Skeletal muscle satellite cell (primary cell): ENCODE data around the gene FIGN. TPM values are rescaled to one million over a fixed set of nuclear protein-coding genes. Genes with fewer than 3 reads are reported as not detected.

ENCODE experiments used
- H3K27me3 ChIP-seq: 2 replicates; pipeline ENCODE4 v1.7.0; 2013; ENCODE audit warnings: low read length; ENCODE audit not compliant: control insufficient read depth, insufficient read depth
- H3K36me3 ChIP-seq: 2 replicates; pipeline ENCODE4 v1.7.0; 2013; ENCODE audit warnings: mild to moderate bottlenecking, control low read depth, low read length; ENCODE audit not compliant: insufficient read depth
- H3K4me1 ChIP-seq: 2 replicates; pipeline ENCODE4 v1.7.0; 2013; ENCODE audit warnings: low read length; ENCODE audit not compliant: control insufficient read depth, insufficient read depth
- H3K4me2 ChIP-seq: 2 replicates; pipeline ENCODE4 v1.7.0; 2013; ENCODE audit warnings: mild to moderate bottlenecking, low read length
- H3K4me3 ChIP-seq: 2 replicates; pipeline ENCODE4 v1.7.0; 2013; ENCODE audit warnings: low read length
- H3K9ac ChIP-seq: 2 replicates; pipeline ENCODE4 v1.7.0; 2013; ENCODE audit warnings: mild to moderate bottlenecking, low read depth, low read length, moderate library complexity
- H3K9me3 ChIP-seq: replicated peaks from 2 replicates; pipeline ENCODE4 v1.7.0; 2013; ENCODE audit warnings: mild to moderate bottlenecking, control low read depth, low read length
- total RNA-seq: library from RNA; depleted of rRNA; stranded (reverse); fragments of >200 nt; gene quantifications from 2 replicates; pipeline ENCODE4 v1.2.3, GENCODE V29; 2012; rRNA removed

The FIGN gene
- total RNA-seq: 1.3 and 1.5 TPM in 2 replicates

GRCh38 chr2:163735685-163736432 lies at the start of gene FIGN:
TSS of gene FIGN (minus strand) at chr2:163736008. CDS start at chr2:163734927, 1,081 bp downstream.
- H3K4me1 ChIP-seq: peaks cover 20% of the 10 kb centered on the region
- H3K4me3 ChIP-seq: peak within 1 kb of the TSS; percentile 92
- peak within 1 kb of the TSS; percentile 90 for H3K9ac ChIP-seq
- no peaks in the 10 kb centered on the region for H3K36me3 ChIP-seq
- peak within 1 kb of the TSS; percentile 82 for H3K4me2 ChIP-seq
- no peaks in the 10 kb centered on the region for H3K9me3 ChIP-seq
- no peaks in the 10 kb centered on the region for H3K27me3 ChIP-seq

- Histone ChIP-seq H3K4me2 (no peak overlapping the region), H3K9ac (no peak overlapping the region), H3K4me3 (no peak overlapping the region), H3K36me3 (no peaks in the 10 kb centered on the region), H3K9me3 (no peaks in the 10 kb centered on the region), H3K4me1 (no peaks in the 10 kb centered on the region), H3K27me3 (no peaks in the 10 kb centered on the region)
These were observed 49.4 kb upstream of the FIGN start for GRCh38 chr2:163785162-163785561.

- no peak overlapping the region for H3K4me3 ChIP-seq
- H3K4me1 ChIP-seq: peaks cover 24% of the 10 kb centered on the region
- H3K4me2 ChIP-seq: no peak overlapping the region
- H3K27me3 ChIP-seq: no peaks in the 10 kb centered on the region
- H3K9me3 ChIP-seq: no peaks in the 10 kb centered on the region
- H3K36me3 ChIP-seq: no peaks in the 10 kb centered on the region
- no peak overlapping the region for H3K9ac ChIP-seq
These were observed 44.3 kb upstream of the FIGN start for GRCh38 chr2:163779970-163780597.

- Histone ChIP-seq H3K4me2 (peak overlapping the region; percentile 25), H3K9ac (no peak overlapping the region), H3K4me3 (no peak overlapping the region), H3K27me3 (no peaks in the 10 kb centered on the region), H3K4me1 (peaks cover 33% of the 10 kb centered on the region), H3K9me3 (no peaks in the 10 kb centered on the region), H3K36me3 (no peaks in the 10 kb centered on the region)
These were observed 42.4 kb upstream of the FIGN start for GRCh38 chr2:163778045-163778781.

- Histone ChIP-seq H3K27me3 (no peaks in the 10 kb centered on the region), H3K9me3 (no peaks in the 10 kb centered on the region), H3K4me3 (no peak overlapping the region), H3K9ac (no peak overlapping the region), H3K4me1 (peaks cover 33% of the 10 kb centered on the region), H3K36me3 (no peaks in the 10 kb centered on the region), H3K4me2 (no peak overlapping the region)
These were observed 39.5 kb upstream of the FIGN start for GRCh38 chr2:163775304-163775703.

GRCh38 chr2:163774862-163775261 lies 39.1 kb upstream of the FIGN start:
- Histone ChIP-seq H3K4me1 (peaks cover 33% of the 10 kb centered on the region), H3K9me3 (no peaks in the 10 kb centered on the region), H3K4me3 (no peak overlapping the region), H3K27me3 (no peaks in the 10 kb centered on the region), H3K9ac (no peak overlapping the region), H3K4me2 (peak overlapping the region; percentile 2), H3K36me3 (no peaks in the 10 kb centered on the region)

- no peak overlapping the region for H3K4me2 ChIP-seq
- H3K9ac ChIP-seq: no peak overlapping the region
- H3K4me3 ChIP-seq: no peak overlapping the region
- H3K4me1 ChIP-seq: peaks cover 25% of the 10 kb centered on the region
- no peaks in the 10 kb centered on the region for H3K9me3 ChIP-seq
- no peaks in the 10 kb centered on the region for H3K27me3 ChIP-seq
- no peaks in the 10 kb centered on the region for H3K36me3 ChIP-seq
These were observed 37.5 kb upstream of the FIGN start for GRCh38 chr2:163773276-163773675.

GRCh38 chr2:163771596-163771995 lies 35.8 kb upstream of the FIGN start:
- H3K4me1 ChIP-seq: peaks cover 19% of the 10 kb centered on the region

GRCh38 chr2:163768881-163769695 lies 33.3 kb upstream of the FIGN start:
- peaks cover under 1% of the 10 kb centered on the region for H3K4me1 ChIP-seq

More at GRCh38 chr2:163771596-163771995, 35.8 kb upstream of the FIGN start:
- Histone ChIP-seq H3K4me3 (no peak overlapping the region), H3K9ac (no peak overlapping the region), H3K4me2 (no peak overlapping the region), H3K9me3 (no peaks in the 10 kb centered on the region), H3K36me3 (no peaks in the 10 kb centered on the region), H3K27me3 (no peaks in the 10 kb centered on the region)

GRCh38 chr2:163767097-163767496 lies 31.3 kb upstream of the FIGN start:
- Histone ChIP-seq H3K9me3 (no peaks in the 10 kb centered on the region), H3K4me1 (no peaks in the 10 kb centered on the region), H3K4me3 (no peak overlapping the region), H3K36me3 (no peaks in the 10 kb centered on the region), H3K9ac (no peak overlapping the region), H3K27me3 (no peaks in the 10 kb centered on the region), H3K4me2 (no peak overlapping the region)

More at GRCh38 chr2:163768881-163769695, 33.3 kb upstream of the FIGN start:
- H3K27me3 ChIP-seq: no peaks in the 10 kb centered on the region
- no peak overlapping the region for H3K9ac ChIP-seq
- H3K4me3 ChIP-seq: no peak overlapping the region
- H3K4me2 ChIP-seq: no peak overlapping the region
- no peaks in the 10 kb centered on the region for H3K9me3 ChIP-seq
- no peaks in the 10 kb centered on the region for H3K36me3 ChIP-seq

GRCh38 chr2:163764566-163764965 lies 28.8 kb upstream of the FIGN start:
- no peak overlapping the region for H3K4me2 ChIP-seq

More at GRCh38 chr2:163764566-163764965, 28.8 kb upstream of the FIGN start:
- Histone ChIP-seq H3K4me1 (no peaks in the 10 kb centered on the region), H3K4me3 (no peak overlapping the region), H3K36me3 (no peaks in the 10 kb centered on the region), H3K9ac (no peak overlapping the region), H3K27me3 (no peaks in the 10 kb centered on the region), H3K9me3 (no peaks in the 10 kb centered on the region)
